GM12878 (cell line): ENCODE measurements around the gene MRPS12. TPM values are rescaled to one million over a fixed set of nuclear protein-coding genes. Genes with fewer than 3 reads are reported as not detected.

Experiments used
- ATAC-seq: fragments of 200-7000 bp; cut with Tn5 transposase; 3 replicates; pipeline ENCODE4 v1.9.1; 2020; ENCODE audit warnings: mild to moderate bottlenecking, moderate library complexity
- Bru-seq: library from RNA; stranded (reverse); fragments of 400-500 nt; gene quantifications from one replicate; lab custom pipeline; 2021; lab: Mats Ljungman, UMichigan
- BruChase-seq, 2 experiments: library from RNA; stranded (reverse); fragments of 400-500 nt; gene quantifications; one replicate each; lab custom pipeline; 2021; lab: Mats Ljungman, UMichigan
- BruUV-seq: library from RNA; stranded (reverse); fragments of 400-500 nt; replicated peaks from 2 replicates; lab custom pipeline; 2021; lab: Mats Ljungman, UMichigan
- CTCF ChIA-PET: fragments of 300-600 bp; sonication (Branson Sonifier 250); formaldehyde crosslinking; extraction: SDS; loops from one replicate; lab custom pipeline; 2021; ENCODE audit warnings: inconsistent platforms; lab: Yijun Ruan, JAX
- POLR2A ChIA-PET: fragments of 350-600 bp; formaldehyde crosslinking; extraction: SDS; loops from one replicate; lab custom pipeline; 2021; ENCODE audit warnings: inconsistent platforms; lab: Charles Lee
- RAD21 ChIA-PET: fragments of 300-600 bp; sonication (Branson Sonifier 250); formaldehyde crosslinking; loops from one replicate; lab custom pipeline; 2023; ENCODE audit warnings: antibody characterized with exemption; ENCODE audit not compliant: unreplicated experiment; lab: Charles Lee
- SMC1A ChIA-PET: fragments of 300-600 bp; sonication (Branson Sonifier 250); formaldehyde crosslinking; loops from one replicate; lab custom pipeline; 2023; ENCODE audit not compliant: unreplicated experiment, uncharacterized antibody; lab: Charles Lee
- DNase-seq: peaks from one replicate; pipeline ENCODE4 v3.0.0-alpha.2; 2011; ENCODE audit warnings: low read depth, low spot score
- FAIRE-seq: peaks from 3 replicates; lab custom pipeline; 2011; peaks lifted over from hg19 to GRCh38; lab: Jason Lieb, UNC
- H2AFZ ChIP-seq: 2 replicates; pipeline ENCODE4 v1.6.0; 2011; ENCODE audit warnings: low read depth, low read length, control low read depth; ENCODE audit not compliant: control insufficient read depth
- H3K27ac ChIP-seq: 2 replicates; pipeline ENCODE4 v1.5.1; 2011; ENCODE audit warnings: control low read depth; ENCODE audit not compliant: control insufficient read depth, insufficient read depth
- H3K27me3 ChIP-seq, 2 experiments: replicated peaks in 1 of 2; 2 replicates each; pipeline versions ENCODE4 v1.6.0 to v1.6.1; 2011; ENCODE audit warnings: low read length in 1 of 2; ENCODE audit not compliant: control insufficient read depth in 2 of 2, insufficient read depth in 2 of 2
- H3K36me3 ChIP-seq, 2 experiments: 2 replicates each; pipeline ENCODE4 v1.5.1; 2011; ENCODE audit warnings: low read length in 1 of 2; ENCODE audit not compliant: control insufficient read depth in 2 of 2, insufficient read depth in 2 of 2
- H3K4me1 ChIP-seq: 2 replicates; pipeline ENCODE4 v1.6.1; 2011; ENCODE audit warnings: mild to moderate bottlenecking, low read length, moderate library complexity, mixed read lengths; ENCODE audit not compliant: control insufficient read depth, insufficient read depth
- H3K4me2 ChIP-seq: 2 replicates; pipeline ENCODE4 v1.6.0; 2011; ENCODE audit warnings: control low read depth; ENCODE audit not compliant: control insufficient read depth, insufficient read depth
- H3K4me3 ChIP-seq: fragments of 200-600 bp; sonication (generic); 2 replicates; pipeline ENCODE4 v1.5.1; 2016
- H3K79me2 ChIP-seq: 2 replicates; pipeline ENCODE4 v1.6.0; 2011; ENCODE audit warnings: low read length; ENCODE audit not compliant: control insufficient read depth, insufficient read depth
- H3K9ac ChIP-seq: 2 replicates; pipeline ENCODE4 v1.8.0; 2011; ENCODE audit warnings: low read length, control low read depth, mixed read lengths; ENCODE audit not compliant: control insufficient read depth, insufficient read depth
- H3K9me3 ChIP-seq: replicated peaks from 3 replicates; pipeline ENCODE4 v1.5.1; 2011; ENCODE audit warnings: mild to moderate bottlenecking, low read length; ENCODE audit not compliant: control insufficient read depth, insufficient read depth
- H4K20me1 ChIP-seq: 2 replicates; pipeline ENCODE4 v1.6.0; 2011; ENCODE audit not compliant: control insufficient read depth, insufficient read depth
- BCL11A ChIP-seq: IDR thresholded peaks from 2 replicates; pipeline ENCODE4 v1.6.1; 2011; ENCODE audit warnings: low read depth, low read length
- BMI1 ChIP-seq: fragments of 450-650 bp; IDR thresholded peaks from 2 replicates; pipeline ENCODE4 v1.6.1; 2016; ENCODE audit warnings: mild to moderate bottlenecking, moderate library complexity, borderline replicate concordance
- BRCA1 ChIP-seq: IDR thresholded peaks from 2 replicates; pipeline ENCODE4 v1.6.1; 2011; ENCODE audit warnings: low read depth, low read length, improper control_type of control experiment
- CREM ChIP-seq: IDR thresholded peaks from 2 replicates; pipeline ENCODE4 v1.6.1; 2014; ENCODE audit warnings: antibody characterized with exemption, low read depth
- KDM1A ChIP-seq: fragments of 200-600 bp; sonication (generic); IDR thresholded peaks from 2 replicates; pipeline ENCODE4 v1.6.1; 2016; ENCODE audit warnings: borderline replicate concordance
- NBN ChIP-seq: fragments of 450-650 bp; IDR thresholded peaks from 2 replicates; pipeline ENCODE4 v1.6.1; 2016
- NFYA ChIP-seq: IDR thresholded peaks from 2 replicates; pipeline ENCODE4 v1.6.1; 2011; ENCODE audit warnings: low read depth, mild to moderate bottlenecking, low read length, improper control_type of control experiment, borderline replicate concordance
- PAX5 ChIP-seq: IDR thresholded peaks from 2 replicates; pipeline ENCODE4 v1.6.1; 2011; ENCODE audit warnings: low read depth, low read length, borderline replicate concordance
- WGBS: methylation state at CpG from one replicate; pipeline ENCODE4 v1.1.6; 2016; ENCODE audit warnings: low lambda C conversion rate; ENCODE audit not compliant: insufficient replicate concordance, insufficient coverage; ENCODE audit errors: missing lambda C conversion rate; 5-methylcytosine and 5-hydroxymethylcytosine counted together
- in situ Hi-C: fragments of 300-500 bp; cut with MboI; formaldehyde crosslinking; loops from 9 replicates; pipeline ENCODE4 v1.14.3; 2018; ENCODE audit warnings: mixed read lengths
- intact Hi-C: fragments of 100-400 bp; cut with micrococcal nuclease; formaldehyde crosslinking; loops from one replicate; pipeline ENCODE4 v1.14.2; 2022; ENCODE audit not compliant: unreplicated experiment
- long read RNA-seq, 2 experiments: library from polyadenylated mRNA; unstranded; transcript quantifications; one replicate each; pipeline ENCODE4 v2.0.0, GENCODE V29; 2019 to 2020
- polyA minus RNA-seq, 3 experiments: library from RNA; depleted of rRNA, polyadenylated mRNA; stranded (reverse); fragments of >200 nt; gene quantifications; 2 replicates each; pipeline ENCODE4 v1.2.3, GENCODE V29; 2011
- polyA plus RNA-seq, 11 experiments: library from polyadenylated mRNA; depleted of rRNA in 4 of 11; unstranded in 6 of 11; stranded (reverse) in 5 of 11; fragments of >200 nt; fragmentation: Nextera tagmentation in 4 of 11; fragmentation: Illumina TruSeq in 1 of 11; extraction: Ambion mirVana in 4 of 11; extraction: Trizol in 1 of 11; gene quantifications; 1 replicate in 1 of 11; 2 replicates in 10 of 11; pipeline versions ENCODE4 v1.2.1 to v1.2.3, GENCODE V29; 2011 to 2016; ENCODE audit warnings: inconsistent platforms in 2 of 11, missing spikeins in 2 of 11, low read depth in 1 of 11
- total RNA-seq, 4 experiments: library from RNA; depleted of rRNA in 3 of 4; stranded (reverse); fragments of >200 nt in 3 of 4; fragmentation: Illumina TruSeq in 1 of 4; extraction: Trizol in 1 of 4; gene quantifications; 2 replicates each; pipeline versions ENCODE4 v1.2.1 to v1.2.3, GENCODE V29; 2013 to 2021
- TF ChIP-seq, protein P1 (sequence below): fragments of 450-650 bp; IDR thresholded peaks from 2 replicates; pipeline ENCODE4 v1.6.1; 2017; ENCODE audit warnings: mild to moderate bottlenecking, moderate library complexity

Gene MRPS12
- 21.5 and 25.4 TPM in 2 replicates for total RNA-seq (2013; cell fraction: nucleolus; rRNA removed)
- total RNA-seq (2014; rRNA removed) (120 and 149 TPM in 2 replicates), total RNA-seq (2014; rRNA removed; fragmentation: Illumina TruSeq; extraction: Trizol) (38.1 and 41.8 TPM in 2 replicates), total RNA-seq (2021) (101 and 112 TPM in 2 replicates), polyA plus RNA-seq (2011; rRNA removed) (19.4 and 42.6 TPM in 2 replicates), polyA plus RNA-seq (2014; fragmentation: Illumina TruSeq; extraction: Trizol) (6.0 and 22.8 TPM in 2 replicates), polyA plus RNA-seq (2014; fragmentation: Nextera tagmentation; extraction: Ambion mirVana) (10 to 100 TPM in 1 of 2 experiments, 1 to 10 TPM in 1; 7.3 to 39.6 TPM), polyA plus RNA-seq (2014; rRNA removed) (148 and 171 TPM in 2 replicates), polyA plus RNA-seq (2016; fragmentation: Nextera tagmentation; extraction: Ambion mirVana) (100 to 1,000 TPM; 178 to 205 TPM), polyA minus RNA-seq (2011; rRNA and poly(A)+ RNA removed) (22.2 and 47.5 TPM in 2 replicates), Bru-seq, nascent RNA (percentile 79 among the genes with signal in this experiment), BruChase-seq, experiment 1, labeled RNA remaining after a 6-hour chase (percentile 67 among the genes with signal in this experiment), BruChase-seq, experiment 2, labeled RNA remaining after a 2-hour chase (percentile 72 among the genes with signal in this experiment)
- polyA plus RNA-seq (2011; ENCODE audit: low read depth), result 21.9 TPM
- 83.1 and 137 TPM in 2 replicates for polyA plus RNA-seq (2011; cell fraction: cytosol; rRNA removed)
- polyA plus RNA-seq (2011; cell fraction: nucleus; rRNA removed), result 78.3 and 81.7 TPM in 2 replicates
- polyA plus RNA-seq (2012), result 53.3 and 53.6 TPM in 2 replicates
- polyA minus RNA-seq (2011; cell fraction: cytosol; rRNA and poly(A)+ RNA removed), result 24.0 and 27.7 TPM in 2 replicates
- 21.3 and 34.3 TPM in 2 replicates for polyA minus RNA-seq (2011; cell fraction: nucleus; rRNA and poly(A)+ RNA removed)
- long read RNA-seq, experiment 1, transcript MRPS12-203 (2 exons, 1,220 nt), result minor isoform, 13 of 107 reads
- long read RNA-seq, experiment 1, transcript MRPS12-202 (3 exons, 929 nt), result minor isoform, 12 of 107 reads
- long read RNA-seq, experiment 1, transcript MRPS12-201 (3 exons, 1,207 nt), result major isoform, 76 of 107 reads
- long read RNA-seq, experiment 1, partial matches to known transcripts, result 2 of 107 reads
- long read RNA-seq, experiment 1, other reads (novel, unspliced or antisense), result 4 of 107 reads
- long read RNA-seq, experiment 2, transcript MRPS12-203 (2 exons, 1,220 nt), result minor isoform, 9 of 64 reads
- long read RNA-seq, experiment 2, transcript MRPS12-202 (3 exons, 929 nt), result minor isoform, 12 of 64 reads
- long read RNA-seq, experiment 2, transcript MRPS12-201 (3 exons, 1,207 nt), result major isoform, 40 of 64 reads
- long read RNA-seq, experiment 2, partial matches to known transcripts, result 1 of 64 reads
- long read RNA-seq, experiment 2, other reads (novel, unspliced or antisense), result 2 of 64 reads

DNA sequence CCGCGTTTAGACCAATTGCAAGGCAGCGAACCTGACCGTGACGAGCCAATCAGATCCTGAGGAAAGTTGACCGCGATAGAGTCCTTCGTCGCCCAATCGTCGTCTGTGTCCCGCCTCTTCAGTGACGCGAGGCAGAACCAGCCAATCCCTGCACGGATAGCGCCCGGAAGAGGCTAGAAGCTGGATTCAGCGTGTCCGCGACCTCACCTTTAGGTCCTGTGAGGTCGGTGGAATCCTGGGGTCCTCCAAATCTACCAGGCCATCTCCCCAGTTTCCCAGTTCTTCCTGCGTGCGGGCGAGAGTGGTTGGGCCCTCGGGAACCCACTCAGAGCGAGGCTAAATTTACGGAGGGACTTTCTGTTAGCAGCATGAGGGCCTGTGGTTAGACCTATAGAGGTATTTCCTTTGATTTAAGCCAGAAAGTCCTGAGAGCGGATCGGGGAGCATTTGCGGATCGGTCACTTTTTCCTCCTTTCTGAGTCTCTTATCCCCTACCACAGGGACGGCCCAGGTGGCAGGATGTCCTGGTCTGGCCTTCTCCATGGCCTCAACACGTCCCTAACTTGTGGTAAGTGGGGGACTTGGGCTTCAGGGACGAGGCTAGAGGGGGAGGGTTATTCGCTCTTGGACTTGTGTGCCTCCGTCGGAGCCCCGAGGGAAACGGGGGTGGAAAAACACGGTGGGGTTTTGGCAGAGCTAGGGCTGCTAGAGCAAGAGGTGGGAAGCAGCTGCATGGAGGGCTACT, at the start of gene MRPS12:
MRPS12 (plus strand) TSS at position 169 of the 745 bp plus-strand sequence; CDS start at position 520, 351 bp downstream.
- ChIA-PET POLR2A (interaction anchor here (0.6 to 2.5 kb wide), 10 partner anchors 31 to 474 kb away, joined by 3 to 9 read pairs (median 5); partner anchors contain the start of genes ECH1, MAP4K1, NFKBIB and SIRT2), SMC1A (interaction anchor here (0.6 to 2.8 kb wide), 21 partner anchors 10 to 528 kb away, joined by 3 to 18 read pairs (median 4); partner anchors contain the start of genes ACTN4, FAM98C, MAP4K1 and NFKBIB), CTCF (interaction anchor here (0.6 to 4.2 kb wide), 65 partner anchors 8 to 1222 kb away, joined by 3 to 50 read pairs (median 5); partner anchors contain the start of genes ACTN4, CCER2, ECH1 and EIF3K), RAD21 (interaction anchor here (0.6 to 3.3 kb wide), 22 partner anchors 30 to 557 kb away, joined by 3 to 45 read pairs (median 5); partner anchors contain the start of genes ACTN4, ECH1, EIF3K and FAM98C)
- peak; percentile 97 for ATAC-seq
- Histone ChIP-seq H3K9ac (peak within 1 kb of the TSS; percentile 91), H3K9me3 (peaks cover 4% of the 10 kb centered on the region; the same call in 1 of the 3 replicates), H4K20me1 (no peaks in the 10 kb centered on the region), H2AFZ (peak within 1 kb of the TSS; percentile 99), H3K36me3 (peaks cover 0 to 7% of the 10 kb centered on the region in 2 experiments; a peak in 3 of 4 replicates), H3K4me1 (peaks cover 6% of the 10 kb centered on the region), H3K4me3 (peak within 1 kb of the TSS; percentile 98), H3K27ac (peak within 1 kb of the TSS; percentile 97), H3K27me3 (no peaks in the 10 kb centered on the region), H3K4me2 (peak within 1 kb of the TSS; percentile 81), H3K79me2 (peaks cover 31% of the 10 kb centered on the region)
- intact Hi-C loops, result loop anchor here (1.0 to 5.0 kb wide), 5 partner anchors 64 to 529 kb away; partner anchors contain the start of gene FAM98C
- under 1% methylated on average over 40 of the region's 40 CpGs for WGBS
- peak; percentile 99 for FAIRE-seq
- TSS peak; percentile 86 for BruUV-seq
- peak; percentile 99 for DNase-seq
- in situ Hi-C loops, result loop anchor here (5.0 kb wide), 1 partner anchor 199 kb away; no protein-coding TSS in a partner anchor
- TF ChIP-seq PAX5 (peak; percentile 15; the same call in 1 of the 2 replicates), KDM1A (no peak), NFYA (peak; percentile 75), NBN (0 out of 2 replicates have a peak, but pooled peaks have one; percentile 13), BMI1 (no peak), BCL11A (no peak), BRCA1 (no peak), CREM (peak; percentile 83)
- TF ChIP-seq, protein P1, sequence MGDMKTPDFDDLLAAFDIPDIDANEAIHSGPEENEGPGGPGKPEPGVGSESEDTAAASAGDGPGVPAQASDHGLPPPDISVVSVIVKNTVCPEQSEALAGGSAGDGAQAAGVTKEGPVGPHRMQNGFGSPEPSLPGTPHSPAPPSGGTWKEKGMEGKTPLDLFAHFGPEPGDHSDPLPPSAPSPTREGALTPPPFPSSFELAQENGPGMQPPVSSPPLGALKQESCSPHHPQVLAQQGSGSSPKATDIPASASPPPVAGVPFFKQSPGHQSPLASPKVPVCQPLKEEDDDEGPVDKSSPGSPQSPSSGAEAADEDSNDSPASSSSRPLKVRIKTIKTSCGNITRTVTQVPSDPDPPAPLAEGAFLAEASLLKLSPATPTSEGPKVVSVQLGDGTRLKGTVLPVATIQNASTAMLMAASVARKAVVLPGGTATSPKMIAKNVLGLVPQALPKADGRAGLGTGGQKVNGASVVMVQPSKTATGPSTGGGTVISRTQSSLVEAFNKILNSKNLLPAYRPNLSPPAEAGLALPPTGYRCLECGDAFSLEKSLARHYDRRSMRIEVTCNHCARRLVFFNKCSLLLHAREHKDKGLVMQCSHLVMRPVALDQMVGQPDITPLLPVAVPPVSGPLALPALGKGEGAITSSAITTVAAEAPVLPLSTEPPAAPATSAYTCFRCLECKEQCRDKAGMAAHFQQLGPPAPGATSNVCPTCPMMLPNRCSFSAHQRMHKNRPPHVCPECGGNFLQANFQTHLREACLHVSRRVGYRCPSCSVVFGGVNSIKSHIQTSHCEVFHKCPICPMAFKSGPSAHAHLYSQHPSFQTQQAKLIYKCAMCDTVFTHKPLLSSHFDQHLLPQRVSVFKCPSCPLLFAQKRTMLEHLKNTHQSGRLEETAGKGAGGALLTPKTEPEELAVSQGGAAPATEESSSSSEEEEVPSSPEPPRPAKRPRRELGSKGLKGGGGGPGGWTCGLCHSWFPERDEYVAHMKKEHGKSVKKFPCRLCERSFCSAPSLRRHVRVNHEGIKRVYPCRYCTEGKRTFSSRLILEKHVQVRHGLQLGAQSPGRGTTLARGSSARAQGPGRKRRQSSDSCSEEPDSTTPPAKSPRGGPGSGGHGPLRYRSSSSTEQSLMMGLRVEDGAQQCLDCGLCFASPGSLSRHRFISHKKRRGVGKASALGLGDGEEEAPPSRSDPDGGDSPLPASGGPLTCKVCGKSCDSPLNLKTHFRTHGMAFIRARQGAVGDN, result peak; percentile 38
